ENCODE data around the gene AASS.

The AASS gene

DNA sequence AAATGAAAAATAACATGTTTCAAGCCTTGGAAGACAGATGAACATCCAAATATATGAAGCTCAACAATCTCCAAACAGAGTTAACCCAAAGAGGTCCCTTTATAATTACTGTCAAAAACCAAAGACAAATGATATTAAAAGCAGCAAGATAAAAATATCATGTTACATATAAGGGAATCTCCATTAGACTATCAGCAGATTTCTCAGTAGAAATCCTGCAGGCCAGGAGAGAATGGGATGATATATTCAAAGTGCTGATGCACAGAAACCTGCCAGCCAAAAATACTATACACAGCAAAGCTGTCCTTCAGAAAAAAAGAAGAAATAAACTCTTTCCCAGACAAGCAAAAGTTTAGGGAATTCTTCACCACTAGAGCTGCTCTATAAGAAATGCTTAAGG lies 41.0 kb downstream of the AASS start:
- DNase-seq = no peak

DNA sequence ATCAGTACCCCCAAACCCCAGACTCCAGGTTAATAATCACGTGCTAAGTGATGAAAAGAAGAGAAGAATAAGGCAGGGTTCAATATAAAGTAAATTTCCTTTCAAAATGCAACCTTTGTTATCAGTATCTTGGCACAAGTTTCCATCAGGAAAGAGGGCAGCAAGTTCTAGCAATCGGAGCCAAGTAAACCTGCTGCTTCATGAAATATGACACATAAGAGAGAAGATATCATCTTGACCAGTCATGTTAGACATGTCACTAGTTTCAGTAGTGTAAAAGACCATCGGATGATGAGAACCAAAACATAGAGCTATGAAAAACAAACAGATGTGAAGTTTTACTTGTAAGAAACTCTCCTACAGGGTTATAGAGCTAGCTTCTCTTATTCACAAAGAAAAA lies 44.0 kb downstream of the AASS start:
- no peak for DNase-seq

DNA sequence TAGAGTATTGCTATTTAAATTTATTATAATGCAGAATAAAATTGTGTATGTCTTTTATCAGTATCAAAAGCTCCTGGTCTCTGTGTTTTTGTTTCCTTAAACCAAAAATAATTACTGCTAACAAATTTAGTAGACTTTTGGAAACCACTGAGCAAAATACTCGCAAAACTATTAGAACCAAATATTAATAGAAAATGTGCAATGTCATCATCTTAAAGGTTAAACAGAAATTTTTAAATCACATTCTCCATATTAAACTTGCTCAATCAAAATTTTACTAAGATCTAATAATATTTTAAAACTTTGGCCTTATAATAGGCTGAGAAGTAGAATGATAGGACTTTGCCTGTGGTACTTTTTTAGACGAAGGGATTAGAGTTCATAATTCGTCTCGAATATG lies 48.4 kb downstream of the AASS start:
- no peak for DNase-seq

DNA sequence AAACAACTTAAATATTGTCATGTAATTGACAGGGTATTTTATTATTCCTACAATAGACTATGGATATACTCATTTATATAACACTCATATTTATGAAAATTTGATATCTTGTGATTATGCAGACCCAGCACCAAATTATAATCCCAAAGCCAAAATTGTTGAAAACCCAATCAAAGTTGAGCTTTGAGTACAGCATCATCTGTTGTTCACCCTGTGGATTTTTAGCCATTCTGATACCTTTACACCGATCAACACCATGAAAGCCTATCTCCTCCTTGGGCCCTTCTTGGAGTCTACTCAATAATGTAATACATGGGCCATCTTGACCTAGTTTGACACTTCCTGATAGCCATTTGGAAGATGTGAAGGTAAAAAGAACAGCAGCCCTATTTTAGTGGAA lies 49.5 kb downstream of the AASS start:
- DNase-seq = no peak

DNA sequence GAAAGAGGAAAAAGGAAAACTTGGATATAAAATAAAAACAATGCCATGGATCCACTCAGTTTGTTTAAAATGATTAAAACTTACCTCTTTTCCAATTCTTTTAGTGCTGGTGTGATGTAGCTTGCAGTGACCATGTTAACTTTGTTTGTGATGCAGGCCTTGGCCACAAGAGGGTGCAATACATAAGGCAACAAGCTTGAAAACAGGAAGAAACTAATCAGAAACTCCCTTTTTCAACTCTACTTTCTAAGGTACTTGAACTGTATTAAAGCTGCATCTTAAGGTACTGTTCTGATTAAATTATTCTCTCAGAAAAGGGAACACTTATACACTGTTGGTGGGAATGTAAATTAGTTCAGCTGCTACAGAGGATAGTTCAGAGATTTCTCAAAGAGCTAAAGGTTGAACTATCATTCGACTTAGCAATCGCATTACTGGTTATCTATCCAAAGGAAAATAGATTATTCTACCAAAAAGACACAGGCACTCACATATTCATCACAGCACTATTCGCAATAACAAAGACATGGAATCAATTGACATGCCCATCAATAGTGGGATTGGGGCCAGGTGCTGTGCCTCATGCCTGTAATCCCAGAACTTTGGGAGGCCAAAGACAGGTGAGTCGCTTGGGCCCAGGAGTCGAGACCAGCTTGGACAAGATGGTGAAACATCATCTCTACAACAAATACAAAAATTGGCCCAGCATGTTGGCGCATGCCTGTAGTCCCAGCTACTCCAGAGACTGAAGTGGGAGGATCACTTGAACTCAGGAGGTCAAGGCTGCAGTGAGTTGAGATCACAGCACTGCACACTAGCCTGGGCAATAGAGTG lies 50.9 kb downstream of the AASS start:
- DNase-seq = peak in 1 of 2 donors; percentile 28

DNA sequence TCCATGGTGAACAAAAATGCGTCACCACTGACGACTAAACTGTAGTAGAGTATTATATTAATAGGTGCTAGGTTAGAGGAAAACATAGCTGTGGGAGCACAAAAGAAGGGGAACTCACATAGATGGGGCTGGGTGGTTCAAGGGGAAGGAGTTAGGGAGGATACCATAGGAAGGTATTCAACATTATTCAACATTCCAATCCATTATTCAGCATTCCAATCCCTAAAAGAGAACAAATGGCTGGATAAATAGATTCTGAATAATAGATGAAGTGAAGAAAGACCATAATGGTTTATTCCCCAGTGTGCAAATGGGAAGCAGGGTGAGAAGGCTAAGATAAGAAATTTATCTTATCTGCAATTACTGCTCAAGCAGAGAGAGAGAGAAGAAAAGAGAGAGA lies 61.4 kb downstream of the AASS start:
- DNase-seq = no peak

DNA sequence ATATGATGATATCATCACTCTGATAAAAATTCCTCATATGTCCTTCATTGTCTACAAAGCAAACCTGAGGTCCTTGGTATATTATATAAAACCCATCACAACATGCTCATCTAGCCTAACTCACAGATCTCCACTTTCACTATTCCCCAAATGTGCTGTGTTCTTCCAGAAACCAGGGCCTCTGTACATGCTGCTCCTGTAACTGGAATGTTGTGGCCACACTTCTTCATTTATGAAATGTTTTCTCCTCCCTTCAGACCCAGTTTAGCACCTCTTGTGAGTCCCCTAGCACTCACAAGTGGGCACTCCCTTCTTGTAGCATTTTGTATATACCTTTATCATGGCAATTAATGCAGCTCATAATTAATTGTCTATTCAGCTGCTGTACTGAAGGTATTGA lies 61.9 kb downstream of the AASS start:
- no peak for DNase-seq

DNA sequence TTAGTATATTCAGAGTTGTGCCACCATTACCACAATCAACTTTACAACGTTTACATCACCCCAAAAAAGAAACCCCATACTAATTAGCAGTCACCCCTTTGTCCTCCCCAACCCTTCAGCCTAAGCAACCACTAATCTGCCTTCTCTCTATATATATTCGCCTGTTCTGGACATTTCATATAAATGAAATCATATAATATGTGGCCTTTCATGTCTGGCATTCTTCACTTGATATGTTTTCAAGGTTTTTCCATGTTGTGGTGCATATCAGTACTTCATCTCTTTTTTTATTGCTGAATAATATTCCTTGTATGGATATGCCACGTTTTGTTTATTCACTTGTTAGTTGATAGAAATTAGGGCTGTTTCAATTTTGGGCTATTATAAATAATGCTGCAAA lies 70.4 kb downstream of the AASS start:
- no peak for DNase-seq

DNA sequence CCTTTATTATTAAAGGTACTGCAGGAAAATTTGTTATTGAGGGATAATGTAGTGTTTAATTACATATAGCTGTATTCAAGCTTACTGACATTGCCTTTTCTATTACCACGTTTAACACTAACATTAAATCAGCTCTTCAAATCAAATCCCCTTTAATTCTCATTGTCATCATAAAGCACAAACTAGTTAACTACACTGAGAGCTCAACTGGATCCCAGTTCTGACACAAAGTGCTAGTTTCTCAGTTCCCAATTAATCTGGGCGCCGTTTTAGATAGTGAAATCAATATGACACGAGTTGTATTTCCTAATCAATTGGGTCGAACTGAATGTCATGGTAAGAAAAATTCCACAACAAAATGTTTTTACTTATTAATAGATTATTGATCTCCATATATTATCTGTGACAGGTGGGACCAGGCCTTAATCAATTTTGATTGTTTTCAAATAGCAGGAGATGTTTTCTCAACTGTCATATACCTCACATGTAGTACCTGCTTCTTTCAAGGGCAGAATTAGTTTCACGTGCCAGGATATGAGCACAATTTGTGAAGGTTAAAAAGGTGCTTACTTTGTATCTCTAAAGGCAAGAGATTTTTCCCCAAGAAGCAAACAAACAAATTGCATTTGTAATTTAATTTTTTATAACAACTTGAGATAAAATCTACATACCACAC lies 71.0 kb downstream of the AASS start:
- no peak for DNase-seq

DNA sequence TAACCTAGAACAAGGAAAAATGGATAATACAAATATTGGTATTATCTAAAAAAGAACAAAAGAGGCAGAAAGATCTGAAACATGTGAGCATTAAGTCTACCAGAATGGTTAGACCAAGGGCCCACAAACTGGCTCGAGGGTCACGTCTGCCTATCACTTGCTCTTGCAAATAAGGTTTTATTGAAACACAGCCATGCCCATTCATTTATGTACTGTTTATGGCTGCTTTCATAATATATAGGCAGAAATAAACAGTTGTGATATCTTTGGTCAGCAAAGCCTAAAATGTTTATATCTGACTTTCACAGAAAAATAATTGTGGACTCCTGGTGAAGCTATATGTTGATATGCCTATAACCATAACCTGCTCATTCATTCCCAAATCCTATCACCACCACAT lies 71.8 kb downstream of the AASS start:
- no peak for DNase-seq

DNA sequence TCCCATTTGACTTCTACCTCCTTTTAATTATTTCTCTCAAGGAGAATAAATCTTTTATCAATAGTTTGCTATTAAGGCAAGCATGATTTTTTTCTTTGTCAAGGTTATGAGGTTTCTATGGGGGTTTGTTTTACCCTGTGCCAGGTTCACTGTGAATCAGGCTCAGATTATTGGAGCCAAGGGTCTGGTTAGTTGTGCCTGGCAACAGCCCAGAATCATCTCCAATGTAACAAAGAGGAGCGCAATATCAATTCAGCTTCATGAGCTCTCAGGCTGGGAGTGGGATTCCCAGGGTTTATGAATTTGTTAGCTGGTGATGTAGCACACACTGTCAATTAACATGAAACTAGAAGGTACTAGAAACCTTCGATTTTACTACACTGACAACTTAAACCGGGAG lies 73.2 kb downstream of the AASS start:
- DNase-seq = no peak

DNA sequence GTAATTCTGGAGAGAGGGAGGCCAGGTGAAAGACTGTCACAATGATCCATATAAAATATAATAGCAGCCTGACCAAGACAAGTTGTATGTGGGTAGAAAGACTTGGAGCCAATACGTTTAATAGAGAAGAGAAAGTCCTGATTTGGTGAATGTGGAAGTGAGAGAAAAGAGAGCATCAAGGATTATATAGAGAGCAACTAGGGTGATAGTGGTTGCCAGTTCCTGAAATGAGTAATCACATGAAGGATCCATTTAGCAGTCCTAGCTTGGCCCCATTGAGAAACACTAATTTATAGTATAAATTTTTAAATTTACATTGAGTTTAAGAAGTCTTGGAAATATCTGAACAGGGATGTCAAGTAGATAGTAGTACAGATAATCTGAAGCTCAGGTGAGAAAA lies 74.0 kb downstream of the AASS start:
- DNase-seq = no peak

DNA sequence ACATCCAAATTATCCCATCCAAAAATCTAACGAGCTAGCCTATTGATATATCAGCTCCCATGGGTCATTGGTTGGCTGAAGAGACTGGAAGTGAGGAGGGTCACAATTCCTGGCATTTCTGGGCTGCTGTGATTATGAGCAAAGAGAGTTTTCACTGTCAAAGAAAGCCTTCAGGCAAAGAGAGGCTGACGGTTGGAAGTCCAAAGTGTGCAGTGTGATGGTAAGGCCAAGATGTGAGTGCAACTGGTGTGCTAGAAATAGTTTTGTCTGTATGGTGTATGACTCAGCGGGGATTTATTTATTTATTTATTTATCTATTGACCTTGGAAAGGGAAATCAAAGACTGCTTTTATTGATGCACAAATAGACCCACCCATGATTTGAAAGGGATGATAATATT lies 75.0 kb downstream of the AASS start:
- no peak for DNase-seq

DNA sequence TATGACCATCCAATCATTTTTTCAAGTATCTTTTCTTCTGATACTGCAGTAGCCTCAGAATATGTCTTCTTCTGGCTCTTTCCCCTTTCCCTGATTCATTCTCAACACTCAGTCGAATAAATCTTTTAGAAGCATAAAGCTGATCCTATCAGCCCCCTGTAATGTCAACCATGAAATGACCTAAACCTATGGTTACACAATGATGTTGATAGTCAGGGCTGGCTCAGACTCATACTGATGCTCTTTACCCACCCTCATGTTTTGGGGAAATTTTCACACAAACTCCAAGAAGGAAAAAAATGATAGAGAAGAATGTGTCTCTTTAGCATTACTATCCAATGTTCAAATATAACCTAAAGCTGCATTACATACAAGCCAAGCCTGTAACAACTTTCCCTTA lies 76.0 kb downstream of the AASS start:
- DNase-seq = no peak

DNA sequence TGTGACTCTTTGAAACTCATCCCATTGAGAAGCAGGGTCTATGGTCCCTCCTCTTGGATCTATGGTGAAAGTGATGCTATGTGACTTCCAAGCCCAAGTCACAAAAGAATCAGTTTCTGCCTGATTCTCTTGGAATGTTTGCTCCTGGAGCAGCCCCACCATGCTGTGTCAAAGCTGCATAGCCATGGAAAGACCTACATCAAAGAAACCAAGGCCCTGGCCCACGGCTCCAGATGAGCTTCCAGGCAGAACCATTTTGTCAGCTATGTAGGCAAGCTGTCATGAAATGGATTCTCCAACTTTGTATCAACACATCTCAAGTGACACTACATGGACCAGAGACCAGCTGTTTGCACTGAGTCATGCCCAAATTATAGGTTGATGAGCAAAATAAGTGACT lies 77.0 kb downstream of the AASS start:
- no peak for DNase-seq

DNA sequence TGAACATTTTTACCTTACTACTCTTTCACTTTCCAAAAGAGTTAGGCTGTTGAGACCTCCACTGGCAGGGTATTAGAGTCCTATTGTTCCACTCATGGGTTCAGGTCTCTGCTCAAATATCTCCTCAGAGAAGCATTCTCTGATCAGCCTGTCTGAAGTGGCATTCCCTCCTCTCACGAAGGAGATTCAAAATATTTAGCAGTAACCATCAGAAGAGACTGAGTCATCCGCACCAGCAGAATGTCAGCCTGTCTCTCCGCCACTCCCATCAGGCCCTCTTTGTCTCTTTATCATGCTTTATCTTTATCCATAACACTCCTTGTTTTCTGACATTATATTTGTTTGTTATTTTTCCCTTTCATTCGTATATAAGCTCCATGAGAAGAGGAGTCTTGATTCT lies 79.1 kb downstream of the AASS start:
- no peak for DNase-seq

DNA sequence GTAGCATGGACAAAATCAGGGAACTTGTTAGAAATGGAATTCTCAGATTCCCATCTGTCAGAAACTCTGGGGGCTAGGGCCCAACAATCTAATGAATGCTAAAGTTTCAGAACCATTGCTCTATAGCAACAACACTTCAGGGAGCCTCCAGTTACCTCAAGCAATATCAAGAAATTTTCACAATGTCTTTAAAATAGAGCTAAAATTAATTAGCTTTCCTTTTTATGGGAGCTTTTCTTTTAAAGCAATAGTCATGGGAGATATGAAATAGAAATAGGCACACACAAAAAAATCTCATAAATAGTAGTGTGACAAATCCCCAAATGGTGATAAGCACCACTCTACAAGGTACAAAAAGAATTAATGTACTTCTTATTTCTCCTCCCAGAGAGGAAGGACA lies 80.9 kb downstream of the AASS start:
- no peak for DNase-seq

DNA sequence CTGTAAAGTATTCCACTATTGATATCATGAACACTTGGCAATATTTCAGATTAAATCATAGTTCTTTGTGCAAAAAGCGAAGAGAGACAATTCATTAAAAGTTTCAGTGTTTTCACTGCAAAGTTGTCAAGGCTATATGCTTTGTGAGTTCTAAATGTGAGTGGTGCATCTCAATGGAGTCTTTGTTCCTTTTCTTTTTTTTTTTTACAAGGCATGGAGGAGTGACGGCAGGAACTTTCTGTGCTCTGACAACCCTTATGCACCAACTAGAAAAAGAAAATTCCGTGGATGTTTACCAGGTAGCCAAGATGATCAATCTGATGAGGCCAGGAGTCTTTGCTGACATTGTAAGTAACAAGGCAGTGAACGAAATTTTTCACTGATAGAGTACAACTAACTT lies 84.5 kb downstream of the AASS start:
- no peak for DNase-seq

DNA sequence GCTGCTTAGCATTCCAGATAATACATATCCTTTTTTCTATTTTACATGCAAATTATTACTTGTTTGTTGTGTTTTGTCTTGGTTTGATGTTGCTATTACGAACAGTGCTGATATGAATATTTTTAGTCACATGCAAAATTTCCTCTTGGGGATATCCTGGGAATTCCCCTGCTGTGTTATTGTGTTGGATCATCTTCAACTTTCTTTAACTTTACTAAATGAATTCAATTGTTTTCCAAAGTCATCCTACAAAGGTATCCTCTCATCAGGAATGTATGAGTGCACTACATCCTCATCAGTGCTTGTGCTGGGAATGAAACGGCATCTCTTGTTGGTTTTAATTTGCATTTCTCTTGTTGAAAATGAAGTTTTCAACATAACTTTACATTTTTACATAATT lies 87.1 kb downstream of the AASS start:
- no peak for DNase-seq

DNA sequence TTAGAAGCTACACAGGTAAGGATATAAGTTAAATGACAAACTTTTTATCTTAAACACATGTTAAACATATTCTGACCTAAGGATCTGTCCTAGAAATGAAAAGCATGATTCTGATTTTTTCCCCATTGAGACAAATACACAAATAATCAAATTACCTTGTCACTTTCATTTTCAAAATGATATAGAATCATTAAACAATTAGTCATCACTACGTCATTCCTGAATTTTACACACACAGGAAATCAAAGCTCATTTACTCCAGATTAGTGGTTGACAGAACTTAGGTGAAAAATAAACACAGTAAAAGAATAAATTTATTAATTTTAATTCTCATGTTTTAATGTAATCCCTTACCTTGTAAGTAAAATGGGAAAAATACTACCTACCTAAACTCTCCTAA lies 89.0 kb downstream of the AASS start:
- DNase-seq = no peak

DNA sequence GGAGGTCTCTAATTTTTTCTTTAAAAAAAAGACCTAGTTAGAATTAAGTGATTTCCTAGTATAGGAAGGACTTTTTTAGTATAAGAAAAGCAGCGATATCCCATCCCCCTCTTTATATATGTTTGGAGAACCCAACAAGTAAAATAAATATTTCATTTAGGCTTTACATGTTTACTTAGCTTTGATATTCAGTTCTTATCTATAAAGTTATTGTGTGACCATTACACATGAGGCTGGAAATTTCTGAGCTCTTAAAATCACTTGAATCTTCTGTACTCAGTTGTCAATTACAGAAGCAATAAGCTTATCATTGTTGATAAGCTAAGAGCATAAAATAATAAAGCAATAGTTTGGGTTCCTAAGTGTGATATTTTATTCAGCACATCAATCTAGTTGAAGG lies 89.7 kb downstream of the AASS start:
- no peak for DNase-seq

DNA sequence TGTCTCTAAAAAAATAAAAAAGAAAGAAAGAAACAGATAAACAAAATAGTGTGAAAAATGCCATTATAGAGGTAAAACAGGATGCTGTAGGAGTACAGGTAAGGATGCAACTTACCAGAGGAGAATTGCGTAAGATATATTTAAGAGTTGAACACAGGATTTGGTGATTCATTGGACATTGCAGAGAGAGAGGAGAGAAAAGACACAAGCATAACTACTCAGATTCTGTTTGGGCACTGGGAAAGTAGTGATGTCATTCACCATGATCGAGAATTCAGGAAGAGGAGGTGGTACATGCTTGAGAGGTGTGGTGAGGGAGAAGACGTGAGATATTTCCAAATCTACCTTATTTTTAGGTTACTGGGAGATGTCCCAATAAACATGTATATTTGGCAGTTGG lies 97.6 kb downstream of the AASS start:
- no peak for DNase-seq

DNA sequence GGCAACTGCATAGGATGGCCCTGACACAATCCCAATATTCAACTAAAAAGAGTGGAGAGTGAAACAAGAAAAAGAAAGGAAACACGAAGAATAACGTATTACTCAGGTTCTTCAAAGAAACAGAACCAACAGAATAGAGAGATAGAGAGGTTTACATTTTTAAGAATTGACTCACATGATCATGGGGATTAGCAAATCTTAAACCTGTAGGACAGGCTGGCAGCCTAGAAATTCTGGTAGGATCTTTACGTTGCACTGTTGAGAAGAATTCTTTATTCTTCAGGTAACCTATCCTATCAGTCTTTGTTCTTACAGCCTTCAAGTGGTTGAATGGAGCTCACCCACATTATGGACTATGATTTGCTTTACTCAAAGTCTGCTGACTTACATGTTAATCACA lies 103.9 kb downstream of the AASS start:
- no peak for DNase-seq

DNA sequence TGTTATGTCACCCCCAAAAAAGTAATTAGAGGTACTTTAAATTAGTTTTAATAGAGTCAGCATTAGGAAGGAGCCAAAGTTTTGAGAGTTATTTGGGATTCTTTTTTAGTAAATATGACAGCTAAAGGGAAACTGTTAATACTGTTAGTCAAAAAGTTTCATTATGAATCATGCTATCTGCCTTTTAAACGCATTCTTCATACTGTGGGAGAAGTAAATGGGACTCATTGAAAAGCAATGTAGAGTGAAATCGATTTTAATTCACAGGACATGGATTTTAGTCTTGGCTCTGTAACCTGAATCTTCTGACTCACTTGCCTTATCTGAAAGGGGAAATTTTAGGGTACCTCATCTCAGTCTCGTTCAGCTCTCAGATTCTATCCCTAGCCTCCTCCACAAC lies 105.1 kb downstream of the AASS start:
- no peak for DNase-seq

DNA sequence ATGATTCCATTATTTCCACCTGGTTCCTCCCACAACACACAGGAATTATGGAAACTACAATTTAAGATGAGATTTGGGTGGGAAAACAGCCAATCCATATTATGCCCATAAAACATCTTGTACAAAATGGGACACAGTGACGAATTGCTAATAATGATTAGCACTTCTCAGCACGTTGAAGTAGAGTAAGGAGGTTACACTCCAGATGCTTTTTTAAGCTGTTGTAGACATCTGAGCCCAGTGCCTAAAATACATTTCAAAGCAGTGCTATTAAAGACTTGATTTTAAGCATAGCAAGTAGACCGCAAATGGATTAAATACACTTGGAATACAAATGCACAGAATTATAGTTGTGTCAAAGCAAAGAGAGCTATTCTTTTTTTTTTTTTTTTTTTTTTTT lies 105.9 kb downstream of the AASS start:
- no peak for DNase-seq
